Measurements from ENCODE around the gene EIF1.

- TF ChIP-seq CTCF (IDR thresholded peaks at IDR 0.05 in 4 of 5, conservative IDR thresholded peaks at IDR 0.05 in 1 of 5) = peak; percentile 68 to 86 (median 77)
- TF ChIP-seq POLR2A (IDR thresholded peaks at IDR 0.05) = no peak
Measured at GRCh38 chr17:41695954-41696757, 7.5 kb downstream of the EIF1 start.

All from gastrocnemius medialis (tissue), 4 donors.